ENCODE measurements around the gene TMEM132A.

The TMEM132A gene

DNA sequence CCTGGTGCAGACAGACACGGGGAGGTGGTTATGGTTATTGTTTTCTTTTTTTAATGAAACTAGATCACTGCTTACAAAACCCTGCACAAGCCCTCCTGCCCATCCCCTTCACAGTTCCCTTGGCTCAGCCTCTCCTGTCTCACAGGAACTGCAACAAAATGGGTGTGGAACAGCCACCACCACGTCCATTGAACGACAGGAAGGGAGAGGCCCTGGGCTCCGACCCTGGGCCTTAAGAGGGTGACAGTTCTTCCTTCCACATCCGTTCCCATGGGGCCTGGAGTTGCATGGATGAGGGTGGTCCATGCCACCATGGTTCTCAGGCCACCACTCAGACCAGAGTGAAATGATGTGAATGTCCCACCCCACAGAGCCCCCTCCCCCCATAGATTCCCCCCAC, 33.6 kb upstream of the TMEM132A start:
- Histone ChIP-seq H3K4me1 (ENCODE audit: control insufficient read depth, insufficient read depth, low read length) (no peaks in the 10 kb centered on the region), H3K36me3 (ENCODE audit: control insufficient read depth, insufficient read depth, low read length) (peaks cover 58% of the 10 kb centered on the region), H3K27ac (ENCODE audit: low read depth, low read length) (no peak overlapping the region), H3K9ac (ENCODE audit: low read length) (no peak overlapping the region), H3K4me3 (ENCODE audit: low read depth, low read length) (no peak overlapping the region), H3K9me3 (ENCODE audit: control insufficient read depth, insufficient read depth, low read depth, low read length) (no peaks in the 10 kb centered on the region), H3K27me3 (ENCODE audit: control insufficient read depth, insufficient read depth, low read length) (no peaks in the 10 kb centered on the region)

DNA sequence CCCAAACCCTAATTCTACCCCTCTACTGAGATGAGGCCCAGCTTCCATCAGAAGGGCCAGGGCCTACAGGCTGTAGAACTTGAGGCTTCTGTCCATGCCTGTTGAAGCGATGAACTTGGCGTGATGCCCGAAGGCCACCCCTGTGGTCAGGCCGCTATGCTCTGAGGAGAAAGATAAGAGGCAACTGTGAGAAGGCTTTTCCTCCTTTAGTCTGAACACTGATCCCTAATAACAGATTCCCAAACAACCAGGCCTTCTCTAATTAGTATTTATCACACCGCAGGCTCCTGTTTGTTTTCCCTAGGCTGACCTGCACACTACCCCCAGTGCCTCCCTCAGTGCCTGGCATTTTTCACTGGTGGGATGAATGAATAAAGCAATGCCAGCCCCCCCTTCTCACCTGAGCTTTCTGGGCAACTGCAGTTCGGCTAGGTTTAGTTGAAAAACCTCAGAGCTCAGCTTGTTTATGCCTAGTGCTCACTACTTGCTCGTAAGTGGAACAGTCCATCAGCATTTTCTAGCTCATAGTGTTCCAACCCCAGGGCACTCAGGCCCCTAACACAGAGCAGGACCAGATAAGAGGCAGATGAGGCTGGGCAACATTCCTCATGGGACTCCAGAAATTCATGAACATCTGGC, 33.0 kb upstream of the TMEM132A start:
- Histone ChIP-seq H3K36me3 (ENCODE audit: control insufficient read depth, insufficient read depth, low read length) (peaks cover 63% of the 10 kb centered on the region), H3K9me3 (ENCODE audit: control insufficient read depth, insufficient read depth, low read depth, low read length) (no peaks in the 10 kb centered on the region), H3K27ac (ENCODE audit: low read depth, low read length) (no peak overlapping the region), H3K9ac (ENCODE audit: low read length) (no peak overlapping the region), H3K4me3 (ENCODE audit: low read depth, low read length) (no peak overlapping the region), H3K27me3 (ENCODE audit: control insufficient read depth, insufficient read depth, low read length) (no peaks in the 10 kb centered on the region), H3K4me1 (ENCODE audit: control insufficient read depth, insufficient read depth, low read length) (no peaks in the 10 kb centered on the region)

DNA sequence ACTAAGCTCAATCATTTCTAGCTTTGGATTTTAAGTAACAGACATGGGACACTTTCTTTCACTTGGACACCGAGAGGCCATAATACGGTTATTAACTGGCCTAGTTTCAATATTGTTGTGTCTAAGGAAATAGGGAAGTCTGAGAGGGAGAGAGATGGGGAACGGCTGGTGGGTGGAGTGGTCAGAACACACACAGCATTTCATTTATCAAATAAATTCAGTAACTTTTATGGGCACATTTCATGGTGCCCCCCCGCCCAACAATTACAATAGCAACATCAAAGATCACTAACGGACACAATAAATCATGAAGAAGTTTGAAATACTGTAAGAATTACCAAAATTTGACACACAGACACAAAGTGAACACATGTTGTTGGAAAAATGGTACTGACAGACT, 28.6 kb upstream of the TMEM132A start:
- no peak overlapping the region for H3K4me3 ChIP-seq (ENCODE audit: low read depth, low read length)
- no peaks in the 10 kb centered on the region for H3K4me1 ChIP-seq (ENCODE audit: control insufficient read depth, insufficient read depth, low read length)
- no peaks in the 10 kb centered on the region for H3K9me3 ChIP-seq (ENCODE audit: control insufficient read depth, insufficient read depth, low read depth, low read length)
- H3K27me3 ChIP-seq (ENCODE audit: control insufficient read depth, insufficient read depth, low read length) = no peaks in the 10 kb centered on the region
- H3K27ac ChIP-seq (ENCODE audit: low read depth, low read length) = no peak overlapping the region
- peaks cover 96% of the 10 kb centered on the region for H3K36me3 ChIP-seq (ENCODE audit: control insufficient read depth, insufficient read depth, low read length)
- no peak overlapping the region for H3K9ac ChIP-seq (ENCODE audit: low read length)

DNA sequence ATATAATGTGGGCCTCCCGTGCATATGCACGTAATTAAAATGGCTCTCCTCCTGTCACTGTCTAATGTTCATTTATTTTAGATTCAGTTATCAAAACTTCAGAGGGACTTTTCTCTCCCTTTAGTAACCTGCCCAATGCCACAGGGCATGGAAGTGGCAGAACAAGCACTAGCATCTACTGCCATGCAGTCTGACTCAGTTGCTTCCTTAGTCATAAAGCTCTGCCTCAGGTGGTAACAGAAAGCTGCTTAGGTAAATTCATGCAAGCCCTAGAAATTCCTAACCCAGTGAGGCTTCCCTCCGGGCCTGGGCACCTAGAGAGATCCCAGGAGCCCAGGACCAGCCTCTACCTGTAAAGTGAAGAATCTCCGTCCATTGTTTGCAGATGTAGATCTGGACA, 26.8 kb upstream of the TMEM132A start:
- Histone ChIP-seq H3K36me3 (ENCODE audit: control insufficient read depth, insufficient read depth, low read length) (peaks cover 96% of the 10 kb centered on the region), H3K27ac (ENCODE audit: low read depth, low read length) (no peak overlapping the region), H3K27me3 (ENCODE audit: control insufficient read depth, insufficient read depth, low read length) (no peaks in the 10 kb centered on the region), H3K4me3 (ENCODE audit: low read depth, low read length) (no peak overlapping the region), H3K9ac (ENCODE audit: low read length) (no peak overlapping the region), H3K4me1 (ENCODE audit: control insufficient read depth, insufficient read depth, low read length) (no peaks in the 10 kb centered on the region), H3K9me3 (ENCODE audit: control insufficient read depth, insufficient read depth, low read depth, low read length) (no peaks in the 10 kb centered on the region)

DNA sequence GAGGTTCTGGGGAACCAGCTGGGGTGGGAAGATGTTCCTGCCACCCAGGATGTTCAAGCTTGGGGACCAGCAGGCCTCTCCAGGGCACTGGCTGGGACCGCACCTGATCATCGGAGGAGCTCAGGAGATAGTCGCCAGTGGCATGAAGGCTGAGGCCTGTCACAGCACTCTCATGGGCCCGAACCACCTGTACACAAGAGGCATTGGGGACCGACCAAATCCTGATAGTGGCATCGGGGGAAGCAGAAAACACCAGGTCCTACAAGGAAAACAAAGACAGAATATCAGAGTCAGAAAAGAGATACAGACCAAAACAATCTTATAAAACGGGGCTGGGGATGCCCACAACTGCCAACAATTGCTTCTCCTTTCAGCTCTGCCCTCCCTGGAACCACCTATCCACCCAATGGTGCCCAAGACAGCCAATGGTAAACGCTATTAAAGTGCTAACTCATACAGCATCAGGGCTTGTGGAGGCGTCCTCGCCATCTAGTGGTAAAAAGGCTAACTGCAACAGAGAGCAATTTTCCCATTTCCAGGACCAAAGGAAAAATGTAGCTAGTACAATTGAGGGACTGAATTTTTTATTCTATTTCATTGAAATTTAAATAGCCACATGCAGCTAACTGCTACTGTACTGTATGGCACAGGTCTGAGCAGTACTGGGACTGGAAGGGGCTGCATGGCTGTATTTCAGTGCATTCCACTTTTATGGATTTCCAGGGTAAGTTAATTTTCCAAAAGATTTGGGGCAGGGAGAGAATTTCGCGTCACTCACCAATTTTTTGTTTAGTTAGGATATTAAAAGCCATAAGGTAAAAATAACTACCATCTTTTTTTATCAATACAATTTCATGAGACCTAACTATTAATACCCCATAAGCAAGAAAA, 25.0 kb upstream of the TMEM132A start:
- Histone ChIP-seq H3K4me3 (ENCODE audit: low read depth, low read length) (no peak overlapping the region), H3K4me1 (ENCODE audit: control insufficient read depth, insufficient read depth, low read length) (no peaks in the 10 kb centered on the region), H3K27ac (ENCODE audit: low read depth, low read length) (0 out of 2 replicates have a peak overlapping the region, but pooled peaks have one; percentile 11), H3K9me3 (ENCODE audit: control insufficient read depth, insufficient read depth, low read depth, low read length) (no peaks in the 10 kb centered on the region), H3K27me3 (ENCODE audit: control insufficient read depth, insufficient read depth, low read length) (no peaks in the 10 kb centered on the region), H3K36me3 (ENCODE audit: control insufficient read depth, insufficient read depth, low read length) (peaks cover 97% of the 10 kb centered on the region), H3K9ac (ENCODE audit: low read length) (no peak overlapping the region)

DNA sequence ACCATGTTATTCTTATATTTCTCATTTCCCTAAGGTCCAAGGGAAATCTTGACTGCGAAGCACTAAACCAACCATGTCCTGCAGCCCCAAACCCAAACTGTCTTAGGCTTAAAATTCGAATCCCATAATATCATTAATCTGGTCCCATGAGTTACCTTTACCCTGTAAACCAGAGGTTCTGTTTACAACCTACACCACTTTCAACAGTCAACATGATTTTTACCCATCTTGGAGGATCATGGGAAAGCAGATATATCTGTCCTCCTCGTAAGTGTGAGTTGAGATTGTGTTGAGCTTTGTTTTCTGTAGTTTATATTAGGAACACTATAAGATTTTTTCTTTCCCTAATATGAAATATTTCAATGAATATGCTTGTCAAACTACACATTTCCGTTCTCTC, 24.3 kb upstream of the TMEM132A start:
- no peak overlapping the region for H3K27ac ChIP-seq (ENCODE audit: low read depth, low read length)
- no peaks in the 10 kb centered on the region for H3K27me3 ChIP-seq (ENCODE audit: control insufficient read depth, insufficient read depth, low read length)
- peaks cover 90% of the 10 kb centered on the region for H3K36me3 ChIP-seq (ENCODE audit: control insufficient read depth, insufficient read depth, low read length)
- H3K4me1 ChIP-seq (ENCODE audit: control insufficient read depth, insufficient read depth, low read length) = peaks cover 1% of the 10 kb centered on the region
- H3K4me3 ChIP-seq (ENCODE audit: low read depth, low read length) = no peak overlapping the region
- H3K9me3 ChIP-seq (ENCODE audit: control insufficient read depth, insufficient read depth, low read depth, low read length) = no peaks in the 10 kb centered on the region
- no peak overlapping the region for H3K9ac ChIP-seq (ENCODE audit: low read length)

DNA sequence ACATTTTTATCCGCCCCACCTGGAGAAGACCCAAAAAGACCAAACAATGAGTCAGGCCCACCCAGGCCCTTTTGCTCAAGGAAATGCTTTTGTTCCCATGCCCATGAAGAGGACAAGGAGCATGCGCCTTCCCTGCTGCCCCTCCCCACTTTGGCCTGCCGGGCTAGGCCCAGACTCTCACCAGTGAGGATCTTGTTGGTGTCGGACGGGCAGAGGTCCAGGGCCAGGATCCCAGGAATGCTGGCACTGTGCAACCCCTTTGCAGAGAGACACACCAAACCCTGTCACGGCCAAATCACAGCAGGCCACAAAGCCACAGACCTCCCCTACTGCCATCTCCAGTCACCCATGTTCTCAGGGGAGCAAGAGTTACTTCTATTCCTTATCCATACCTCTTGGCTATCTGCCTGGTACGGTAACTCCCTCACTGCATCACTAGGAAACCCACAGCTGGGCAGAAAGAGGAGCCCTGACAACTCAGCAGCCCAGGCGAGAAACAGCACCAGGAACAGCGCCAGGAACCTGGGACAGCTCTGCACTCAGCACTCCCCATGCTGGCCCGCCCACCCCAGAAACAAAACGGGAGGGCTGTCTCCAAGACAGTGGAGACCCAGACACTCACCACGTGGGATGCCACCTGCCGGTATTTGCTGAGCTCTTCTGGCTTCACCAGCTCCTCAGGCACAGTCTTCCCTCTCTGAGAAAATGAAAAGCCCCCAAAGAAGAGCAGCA, 23.4 kb upstream of the TMEM132A start:
- no peak overlapping the region for H3K27ac ChIP-seq (ENCODE audit: low read depth, low read length)
- peaks cover 7% of the 10 kb centered on the region for H3K4me1 ChIP-seq (ENCODE audit: control insufficient read depth, insufficient read depth, low read length)
- no peak overlapping the region for H3K9ac ChIP-seq (ENCODE audit: low read length)
- no peak overlapping the region for H3K4me3 ChIP-seq (ENCODE audit: low read depth, low read length)
- peaks cover 81% of the 10 kb centered on the region for H3K36me3 ChIP-seq (ENCODE audit: control insufficient read depth, insufficient read depth, low read length)
- H3K9me3 ChIP-seq (ENCODE audit: control insufficient read depth, insufficient read depth, low read depth, low read length) = no peaks in the 10 kb centered on the region
- H3K27me3 ChIP-seq (ENCODE audit: control insufficient read depth, insufficient read depth, low read length) = no peaks in the 10 kb centered on the region

DNA sequence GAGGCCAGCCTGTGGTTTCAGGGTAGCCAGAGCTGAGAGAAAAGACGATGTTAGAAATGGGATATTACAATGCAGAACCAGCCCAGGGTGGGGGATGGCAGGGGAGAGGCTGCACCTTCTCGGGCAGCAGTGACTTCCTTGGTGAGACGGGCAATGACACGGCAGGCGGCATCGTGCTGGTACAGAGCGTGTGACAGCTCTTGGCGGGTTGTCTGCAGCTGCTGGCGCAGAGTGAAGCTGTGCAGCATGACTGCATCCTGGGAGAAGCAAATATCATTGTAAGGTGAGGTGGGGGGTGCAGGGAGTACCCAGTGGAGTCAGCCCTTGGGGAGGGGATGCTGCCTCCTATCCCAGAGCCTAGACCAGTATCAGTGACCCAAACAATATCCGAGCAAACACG, 21.6 kb upstream of the TMEM132A start:
- Histone ChIP-seq H3K9me3 (ENCODE audit: control insufficient read depth, insufficient read depth, low read depth, low read length) (no peaks in the 10 kb centered on the region), H3K36me3 (ENCODE audit: control insufficient read depth, insufficient read depth, low read length) (peaks cover 63% of the 10 kb centered on the region), H3K27ac (ENCODE audit: low read depth, low read length) (no peak overlapping the region), H3K9ac (ENCODE audit: low read length) (no peak overlapping the region), H3K27me3 (ENCODE audit: control insufficient read depth, insufficient read depth, low read length) (no peaks in the 10 kb centered on the region), H3K4me3 (ENCODE audit: low read depth, low read length) (no peak overlapping the region), H3K4me1 (ENCODE audit: control insufficient read depth, insufficient read depth, low read length) (peaks cover 7% of the 10 kb centered on the region)

DNA sequence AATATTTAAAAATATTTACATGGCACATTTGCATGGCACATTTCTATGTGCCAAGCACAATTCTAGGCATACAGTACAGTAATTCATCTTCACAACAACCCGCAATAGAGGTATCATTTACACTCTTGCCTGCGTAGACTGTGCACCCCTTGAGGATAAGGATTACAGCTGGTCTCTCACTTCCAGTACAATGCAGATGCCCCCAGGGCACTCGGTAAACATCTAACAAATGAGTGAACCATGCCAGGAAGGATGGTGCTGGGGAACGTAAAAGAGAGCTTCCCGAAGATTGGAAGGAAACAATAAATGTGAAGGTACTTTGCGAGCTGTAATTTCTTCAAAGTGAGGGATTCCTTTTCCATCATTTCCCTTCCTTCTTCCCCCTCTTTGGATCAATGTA, 19.2 kb upstream of the TMEM132A start:
- H3K9me3 ChIP-seq (ENCODE audit: control insufficient read depth, insufficient read depth, low read depth, low read length) = no peaks in the 10 kb centered on the region
- H3K4me3 ChIP-seq (ENCODE audit: low read depth, low read length) = peak overlapping the region; percentile 97
- no peak overlapping the region for H3K27ac ChIP-seq (ENCODE audit: low read depth, low read length)
- peaks cover 22% of the 10 kb centered on the region for H3K27me3 ChIP-seq (ENCODE audit: control insufficient read depth, insufficient read depth, low read length)
- peaks cover 7% of the 10 kb centered on the region for H3K4me1 ChIP-seq (ENCODE audit: control insufficient read depth, insufficient read depth, low read length)
- peak overlapping the region; percentile 92 for H3K9ac ChIP-seq (ENCODE audit: low read length)
- H3K36me3 ChIP-seq (ENCODE audit: control insufficient read depth, insufficient read depth, low read length) = peaks cover 40% of the 10 kb centered on the region

DNA sequence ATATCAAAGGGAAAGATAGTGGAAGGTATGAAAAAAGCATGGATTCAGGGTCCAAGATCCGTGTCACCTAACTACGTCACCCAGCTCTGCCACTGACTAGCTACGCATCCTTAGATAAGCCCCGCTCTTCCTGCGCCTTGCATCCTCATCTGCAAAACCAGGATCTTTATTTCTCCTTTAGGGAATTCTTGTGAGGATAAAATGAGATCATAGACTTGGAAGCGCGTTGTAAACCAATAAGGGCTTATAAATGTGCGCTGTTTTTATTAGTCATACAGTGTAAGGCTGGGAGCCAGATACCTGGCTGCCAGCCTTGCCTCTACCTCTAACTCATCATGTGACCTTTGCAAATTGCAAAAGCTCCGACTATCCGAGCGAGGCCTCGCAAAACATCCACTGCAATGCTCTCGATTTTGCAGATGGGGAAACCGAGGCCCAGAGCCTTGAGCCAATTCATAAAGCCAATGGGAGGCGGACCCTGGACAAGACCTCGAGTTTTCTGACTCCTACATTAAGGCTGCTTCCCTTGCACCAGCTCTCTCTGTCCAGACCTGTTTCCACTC, 18.6 kb upstream of the TMEM132A start:
- H3K27ac ChIP-seq (ENCODE audit: low read depth, low read length) = peak overlapping the region; percentile 91
- peak overlapping the region; percentile 92 for H3K9ac ChIP-seq (ENCODE audit: low read length)
- H3K27me3 ChIP-seq (ENCODE audit: control insufficient read depth, insufficient read depth, low read length) = peaks cover 26% of the 10 kb centered on the region
- peaks cover 7% of the 10 kb centered on the region for H3K4me1 ChIP-seq (ENCODE audit: control insufficient read depth, insufficient read depth, low read length)
- peak overlapping the region; percentile 97 for H3K4me3 ChIP-seq (ENCODE audit: low read depth, low read length)
- no peaks in the 10 kb centered on the region for H3K9me3 ChIP-seq (ENCODE audit: control insufficient read depth, insufficient read depth, low read depth, low read length)
- H3K36me3 ChIP-seq (ENCODE audit: control insufficient read depth, insufficient read depth, low read length) = peaks cover 34% of the 10 kb centered on the region

All from HUES6 (cell line).